HL-60/S4 treated with phorbol 12-myristate 13-acetate at 8.2 ng/mL for 4 days and 3 days (cell line): ENCODE data around the gene RBMS1.
"Not testable (repeated sequence)": the region's sequence is repeated elsewhere in the genome, so short reads cannot be mapped to it uniquely, and the experiment has no call there.

Experiments
- in situ Hi-C: fragments of 300-500 bp; cut with MboI; formaldehyde crosslinking; loops from 2 replicates; pipeline ENCODE4 v1.15.0; 2022; ENCODE audit warnings: low sequenced_read_pairs

The RBMS1 gene

GRCh38 chr2:160472839-160473251 is 20.8 kb downstream of the RBMS1 start:
- in situ Hi-C loops, result no loop called here

DNA sequence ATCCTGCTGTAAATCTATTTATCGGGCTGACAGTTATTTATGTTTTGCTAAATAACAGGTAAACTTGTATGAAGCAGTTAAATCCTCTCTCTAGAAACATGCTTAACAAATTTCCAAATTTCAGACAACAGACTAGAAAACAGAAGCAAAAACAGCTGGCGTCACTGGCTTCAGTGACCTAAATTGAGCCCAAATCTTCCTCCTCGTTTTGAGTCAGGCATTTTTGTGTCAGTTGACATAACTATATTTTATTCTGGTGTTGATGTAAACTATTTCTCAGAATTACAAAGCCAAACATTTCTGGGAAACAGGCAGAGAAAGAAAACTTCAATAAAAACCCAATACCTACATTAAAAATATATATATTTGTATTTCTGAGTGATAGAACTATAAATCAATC is 21.7 kb downstream of the RBMS1 start:
- in situ Hi-C loops, result no loop called here

DNA sequence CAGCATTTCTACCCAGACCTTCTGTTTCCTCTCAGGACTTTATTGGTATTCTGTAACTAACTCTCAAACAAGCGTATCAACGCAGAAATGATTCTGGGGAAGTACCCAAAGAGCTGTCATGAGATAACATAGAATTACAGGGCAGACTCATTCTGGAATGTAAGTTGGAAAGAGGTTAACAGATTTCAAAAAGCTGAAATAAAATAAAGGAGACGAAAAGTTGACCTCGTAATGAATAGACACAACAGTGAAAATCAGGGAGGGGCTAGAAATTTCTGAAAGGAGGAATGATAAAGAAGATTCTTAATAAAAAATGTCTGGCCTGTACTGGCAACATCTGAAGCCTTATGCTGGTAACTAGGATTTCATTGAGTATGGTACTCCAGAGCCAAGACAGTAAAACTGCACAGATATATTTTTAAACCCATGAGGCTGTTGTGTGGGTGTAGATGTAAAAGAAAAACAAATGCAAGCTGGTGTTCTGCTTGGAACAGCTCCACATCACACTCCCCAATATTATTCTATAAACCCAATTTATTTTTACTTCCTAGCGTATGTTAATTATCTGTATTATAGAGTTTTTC is 23.9 kb downstream of the RBMS1 start:
- in situ Hi-C loops, result no loop called here

GRCh38 chr2:160469164-160469563 is 24.4 kb downstream of the RBMS1 start:
- in situ Hi-C loops, result no loop called here

DNA sequence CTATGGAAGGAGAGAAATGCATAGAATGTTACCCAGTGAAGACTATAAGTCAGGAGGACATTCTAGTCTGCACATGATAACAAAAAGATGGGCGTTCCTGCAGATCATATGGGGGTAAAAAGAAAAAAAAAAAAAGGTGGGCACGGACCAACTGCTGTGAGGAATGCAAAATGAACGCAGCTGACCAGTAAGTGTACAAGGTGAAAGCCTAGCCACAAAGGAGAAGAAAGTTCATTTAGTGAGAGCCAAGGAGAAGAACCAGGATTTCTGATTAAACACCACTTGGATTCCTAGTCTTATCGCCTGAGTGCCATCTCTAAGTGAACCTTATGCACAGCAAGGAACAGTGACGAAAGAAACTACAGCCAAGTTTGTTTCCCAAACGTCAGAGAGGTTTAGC is 26.5 kb downstream of the RBMS1 start:
- in situ Hi-C loops, result no loop called here

DNA sequence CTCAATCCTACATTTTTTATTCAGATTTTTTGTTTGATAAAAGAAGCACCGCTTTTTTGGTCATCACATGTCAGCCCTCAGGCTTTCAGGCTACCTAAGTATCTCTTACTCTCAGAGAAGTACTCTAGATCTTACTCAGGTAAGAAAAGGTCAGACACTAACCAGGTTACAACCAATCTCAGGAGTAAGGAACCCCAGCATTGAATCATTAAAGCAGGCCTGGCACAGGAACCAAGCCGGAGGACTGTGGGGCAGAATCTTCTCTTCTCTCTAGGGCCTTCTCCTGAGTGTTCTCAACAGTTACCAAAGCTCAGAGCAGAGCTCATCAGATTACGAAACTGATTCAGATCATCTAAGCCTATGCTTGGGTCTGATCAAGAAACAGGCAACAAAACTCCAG is 28.2 kb downstream of the RBMS1 start:
- in situ Hi-C loops, result no loop called here

DNA sequence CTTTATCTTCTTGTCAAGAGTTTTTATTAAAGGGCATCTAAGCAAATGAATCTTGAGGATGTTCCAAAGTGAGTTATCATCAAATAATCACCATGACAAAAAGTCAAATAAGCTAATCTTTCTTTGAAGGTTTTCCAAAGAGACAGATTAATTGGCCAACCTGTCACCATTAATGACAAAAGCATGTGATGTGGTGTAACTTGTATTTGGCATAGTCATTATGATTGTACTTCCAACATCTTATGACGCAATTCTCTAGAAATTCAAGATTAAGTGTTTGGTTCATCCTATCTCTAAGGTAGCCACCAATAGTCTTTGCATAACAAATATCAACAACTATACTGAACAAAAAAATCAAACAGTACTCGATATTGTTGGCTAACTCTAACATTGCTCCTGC is 28.6 kb downstream of the RBMS1 start:
- in situ Hi-C loops, result no loop called here

DNA sequence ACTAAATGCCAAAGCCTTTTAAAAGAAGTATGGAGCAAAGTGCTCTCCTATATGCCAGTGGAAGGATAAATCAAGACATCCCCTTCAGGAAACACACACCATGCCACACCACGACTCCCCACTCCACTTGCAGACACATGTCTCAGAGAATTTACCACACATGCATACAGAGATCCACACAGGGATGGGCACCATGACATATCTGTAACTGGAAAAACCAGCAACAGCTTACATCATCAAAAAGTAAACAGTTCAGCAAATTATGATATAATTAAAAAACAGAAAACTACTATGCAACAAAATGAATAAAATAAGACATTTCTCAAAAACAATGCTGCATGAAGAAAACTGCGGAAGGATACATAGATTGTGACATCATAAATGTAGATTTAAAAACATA is 29.6 kb downstream of the RBMS1 start:
- in situ Hi-C loops, result no loop called here

- in situ Hi-C loops, result no loop called here
Measured at GRCh38 chr2:160463245-160463644, 30.4 kb downstream of the RBMS1 start.

DNA sequence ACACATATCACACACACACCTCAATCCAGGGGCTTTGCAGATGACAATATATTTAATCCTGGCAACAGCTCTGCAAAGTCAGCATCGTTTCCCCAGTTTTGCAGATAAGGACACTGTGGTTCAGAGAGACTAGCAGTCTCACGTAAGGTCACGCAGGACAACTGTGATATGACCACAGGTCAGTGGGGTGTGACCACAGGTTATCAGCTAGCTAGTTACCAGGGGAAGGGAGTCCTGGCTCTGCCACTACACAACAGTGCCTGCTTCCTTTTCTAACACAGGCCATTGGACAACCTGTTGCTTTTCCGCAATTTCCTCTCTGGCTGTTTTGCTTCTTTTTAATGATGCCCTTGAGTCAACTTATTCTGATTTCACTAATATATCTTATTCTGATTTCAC is 33.3 kb downstream of the RBMS1 start:
- in situ Hi-C loops, result no loop called here

GRCh38 chr2:160459538-160460332 is 33.9 kb downstream of the RBMS1 start:
- in situ Hi-C loops, result no loop called here

DNA sequence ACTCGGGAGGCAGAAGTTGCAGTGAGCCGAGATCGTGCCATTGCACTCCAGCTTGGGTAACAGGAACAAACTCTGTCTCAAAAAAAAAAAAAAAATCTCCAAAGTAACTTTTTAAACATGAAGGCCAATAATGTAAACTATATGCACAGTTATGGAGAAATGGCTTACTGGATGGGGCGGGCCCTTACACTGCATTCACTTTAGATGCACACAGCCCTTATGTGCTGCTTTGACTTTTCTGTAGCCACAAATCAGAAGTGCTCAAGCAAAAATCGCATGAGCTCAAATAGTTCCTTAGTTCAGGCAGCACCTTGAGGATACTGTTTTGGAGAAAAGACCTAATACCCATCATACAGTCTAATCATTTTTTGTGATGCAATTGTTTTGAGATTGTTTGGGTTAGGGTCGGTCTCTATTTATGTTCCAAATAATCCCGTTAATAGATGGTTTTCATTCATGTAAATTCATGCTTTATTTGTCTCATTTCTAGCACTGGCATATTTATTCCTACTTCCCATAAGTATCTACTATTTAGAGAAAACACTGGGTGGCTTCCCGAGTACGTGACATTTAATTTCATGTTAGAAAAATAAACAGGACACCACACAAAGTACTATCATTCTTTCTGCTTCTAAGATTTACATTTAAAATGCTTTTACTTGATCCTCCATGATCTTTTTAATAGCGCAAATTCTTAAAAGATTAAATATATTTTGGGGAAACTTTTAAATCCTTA is 34.7 kb downstream of the RBMS1 start:
- in situ Hi-C loops, result no loop called here

DNA sequence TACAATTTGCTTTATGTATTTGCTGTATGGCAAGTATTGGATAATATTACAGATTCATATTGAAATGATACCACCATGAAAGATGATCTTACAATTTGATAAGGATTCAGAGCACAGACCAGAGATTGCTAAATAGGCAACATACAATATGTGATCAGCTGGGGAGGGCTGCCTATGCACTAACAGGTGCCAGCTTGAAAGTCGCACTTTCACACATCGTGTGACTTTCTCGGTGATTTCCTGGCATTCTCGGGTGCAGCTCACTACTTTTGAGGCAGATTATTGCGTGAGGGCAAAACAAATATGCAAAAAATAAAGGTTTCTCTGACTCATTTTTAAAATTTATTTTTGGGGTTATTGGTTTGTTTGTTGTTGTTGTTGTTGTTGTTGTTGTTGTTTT is 36.0 kb downstream of the RBMS1 start:
- in situ Hi-C loops, result no loop called here

DNA sequence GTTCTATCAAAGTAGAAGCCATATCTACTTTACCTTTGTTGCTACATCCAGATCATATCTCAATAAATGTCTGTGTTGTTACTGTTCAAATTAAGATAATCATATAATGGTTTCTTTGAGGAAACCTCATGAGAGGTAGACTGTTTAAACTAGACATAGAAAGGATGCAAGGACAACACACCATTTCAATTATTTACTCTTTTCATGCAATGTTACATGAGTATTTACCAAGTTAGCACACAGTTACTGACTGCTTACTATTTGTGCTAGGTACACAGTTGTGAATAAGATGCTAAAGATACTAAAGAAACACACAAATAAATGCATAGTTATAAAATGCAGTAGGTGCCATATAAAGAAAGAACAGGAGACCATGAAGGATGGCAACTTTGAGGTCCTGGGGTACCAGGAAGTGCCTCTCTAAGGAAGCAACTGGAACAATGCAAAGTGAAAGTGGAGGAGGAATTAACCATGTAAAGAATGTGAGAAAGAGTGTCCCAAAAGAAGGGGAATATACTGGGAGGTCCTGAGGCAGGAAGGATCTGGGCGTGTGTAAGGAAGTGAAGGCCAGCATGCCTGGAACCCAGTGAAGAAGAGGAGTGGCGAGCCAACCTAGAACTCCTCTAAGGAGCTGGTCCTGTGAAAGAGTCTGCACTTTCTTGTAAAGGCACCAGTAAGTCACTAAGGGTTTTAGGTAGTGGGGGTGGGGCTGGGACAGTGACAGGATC is 39.4 kb downstream of the RBMS1 start:
- in situ Hi-C loops, result no loop called here

DNA sequence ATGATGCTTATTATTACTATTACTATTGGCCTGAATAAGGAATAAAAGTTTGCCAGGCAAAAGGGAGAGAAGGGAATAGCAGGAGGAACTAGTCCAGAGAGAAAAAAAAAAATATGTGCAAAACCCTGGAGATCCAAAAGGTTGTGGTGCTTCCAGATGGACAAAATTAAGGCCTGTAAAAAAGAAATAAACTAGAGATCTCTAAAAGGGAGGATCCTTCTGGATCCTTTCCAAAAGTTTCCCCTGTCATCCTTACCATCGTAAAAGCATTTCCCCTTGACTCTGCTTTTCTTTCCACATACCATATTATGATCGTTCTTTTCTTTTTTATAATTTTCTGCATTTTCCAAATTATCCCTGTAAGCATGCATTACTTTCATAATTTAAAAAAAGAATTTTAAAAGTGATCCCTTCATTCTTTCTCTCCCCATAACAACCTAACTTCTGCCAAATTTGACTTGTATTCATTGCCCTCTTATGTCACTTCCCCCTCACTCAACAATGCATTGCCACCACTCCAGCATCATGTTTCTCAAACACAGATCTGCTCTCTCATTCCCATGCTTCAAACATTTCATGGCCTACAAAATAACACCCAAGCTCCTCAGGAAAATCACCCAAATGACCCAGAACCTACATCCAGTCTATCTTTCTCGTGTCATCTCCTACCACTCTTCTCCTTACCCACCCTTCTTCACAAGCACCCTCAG is 40.3 kb downstream of the RBMS1 start:
- in situ Hi-C loops, result no loop called here

DNA sequence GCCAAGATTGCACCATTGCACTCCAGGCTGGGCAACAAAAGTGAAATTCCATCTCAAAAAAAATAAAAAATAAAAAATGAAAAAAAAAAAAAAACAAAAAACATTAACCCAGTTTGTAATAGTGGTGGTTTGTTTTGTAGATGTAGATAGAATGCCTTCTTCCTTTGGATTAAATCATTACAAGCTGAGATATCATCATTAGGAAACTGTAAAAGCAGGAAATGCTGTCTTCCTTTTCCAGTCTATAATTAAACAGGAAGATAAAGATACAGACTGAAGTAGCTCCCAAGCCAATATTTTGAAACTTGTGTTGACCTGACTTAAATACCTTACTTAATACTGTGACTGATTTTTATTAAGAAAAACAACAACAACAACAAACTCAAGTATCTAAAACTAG is 43.1 kb downstream of the RBMS1 start:
- in situ Hi-C loops, result no loop called here

- in situ Hi-C loops, result not testable (repeated sequence)
Measured at GRCh38 chr2:160448821-160449220, 44.8 kb downstream of the RBMS1 start.

GRCh38 chr2:160445673-160446072 is 47.9 kb downstream of the RBMS1 start:
- in situ Hi-C loops, result no loop called here

DNA sequence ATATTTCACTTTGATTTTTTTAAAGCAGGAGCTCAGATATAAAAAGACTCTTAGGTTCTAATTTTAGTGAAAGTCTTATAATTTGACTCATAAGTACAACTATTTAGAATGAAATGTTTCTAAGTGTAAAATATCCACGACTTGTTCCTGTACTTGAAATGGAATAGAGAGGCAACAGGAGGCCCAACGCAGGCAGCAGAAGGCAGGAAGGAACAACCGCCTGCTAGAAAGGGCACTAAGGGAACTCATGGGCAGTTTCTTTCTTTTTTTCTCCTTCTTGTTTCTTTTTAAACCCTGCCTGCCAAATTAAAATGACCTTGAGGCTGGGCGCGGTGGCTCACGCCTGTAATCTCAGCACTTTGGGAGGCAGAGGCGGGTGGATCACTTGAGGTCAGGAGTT is 51.0 kb downstream of the RBMS1 start:
- in situ Hi-C loops, result no loop called here

GRCh38 chr2:160440888-160441287 is 52.7 kb downstream of the RBMS1 start:
- in situ Hi-C loops, result no loop called here

- in situ Hi-C loops, result not testable (repeated sequence)
Measured at GRCh38 chr2:160439038-160439437, 54.6 kb downstream of the RBMS1 start.
